HG03064 (cell line): ENCODE data around the gene OR6N1.
A peak's percentile ranks its signal among the peaks of the same experiment; 100 is the strongest.

ENCODE experiments used
- ATAC-seq: cut with Tn5 transposase; IDR thresholded peaks from one replicate; pipeline ENCODE4 v1.9.1; 2021; ENCODE audit warnings: low read depth; ENCODE audit not compliant: unreplicated experiment

OR6N1 gene

GRCh38 chr1:158771950-158772866, at the start of gene OR6N1:
OR6N1 (minus strand) TSS chr1:158772195; CDS start chr1:158766682, 5,513 bp downstream.
- no peak for ATAC-seq

- no peak for ATAC-seq
Observed at GRCh38 chr1:158821723-158822122, 49.7 kb upstream of the OR6N1 start.

- ATAC-seq: peak; percentile 86
Observed at GRCh38 chr1:158819461-158820443, 47.8 kb upstream of the OR6N1 start.

GRCh38 chr1:158818975-158819431, 47.0 kb upstream of the OR6N1 start:
- ATAC-seq: peak; percentile 22

- no peak for ATAC-seq
Observed at GRCh38 chr1:158818560-158818959, 46.6 kb upstream of the OR6N1 start.

GRCh38 chr1:158814970-158815369, 43.0 kb upstream of the OR6N1 start:
- ATAC-seq: no peak

- no peak for ATAC-seq
Observed at GRCh38 chr1:158813164-158813563, 41.2 kb upstream of the OR6N1 start.

- no peak for ATAC-seq
Observed at GRCh38 chr1:158812336-158812735, 40.3 kb upstream of the OR6N1 start.

GRCh38 chr1:158810311-158810710, 38.3 kb upstream of the OR6N1 start:
- no peak for ATAC-seq

- ATAC-seq: no peak
Observed at GRCh38 chr1:158809862-158810261, 37.9 kb upstream of the OR6N1 start.

GRCh38 chr1:158809256-158809655, 37.3 kb upstream of the OR6N1 start:
- ATAC-seq: no peak

GRCh38 chr1:158806916-158807536, 35.0 kb upstream of the OR6N1 start:
- no peak for ATAC-seq

- no peak for ATAC-seq
Observed at GRCh38 chr1:158803678-158804077, 31.7 kb upstream of the OR6N1 start.

- ATAC-seq: no peak
Observed at GRCh38 chr1:158801396-158801795, 29.4 kb upstream of the OR6N1 start.

- ATAC-seq: no peak
Observed at GRCh38 chr1:158800526-158800925, 28.5 kb upstream of the OR6N1 start.

GRCh38 chr1:158799689-158800088, 27.7 kb upstream of the OR6N1 start:
- ATAC-seq: no peak

- ATAC-seq: no peak
Observed at GRCh38 chr1:158798531-158798930, 26.5 kb upstream of the OR6N1 start.

GRCh38 chr1:158794247-158794646, 22.3 kb upstream of the OR6N1 start:
- no peak for ATAC-seq

GRCh38 chr1:158793604-158794003, 21.6 kb upstream of the OR6N1 start:
- no peak for ATAC-seq

GRCh38 chr1:158781104-158781503, 9.1 kb upstream of the OR6N1 start, which contains the start of gene OR6N2:
OR6N2 (minus strand) TSS chr1:158781204; CDS start chr1:158777635, 3,569 bp downstream.
- ATAC-seq: no peak
